Stimulated activated CD8-positive, alpha-beta memory T cell treated with anti-CD3 and anti-CD28 coated beads, Interleukin-15, amount 100 ng/mL, for 4 hours (primary cell): ENCODE data around the gene CPEB4.

Source experiments
- DNase-seq, 2 donors: peaks; one replicate each; pipeline ENCODE4 v3.0.0-alpha.2; 2020; ENCODE audit warnings: low read depth in 2 of 2

The CPEB4 gene

DNA sequence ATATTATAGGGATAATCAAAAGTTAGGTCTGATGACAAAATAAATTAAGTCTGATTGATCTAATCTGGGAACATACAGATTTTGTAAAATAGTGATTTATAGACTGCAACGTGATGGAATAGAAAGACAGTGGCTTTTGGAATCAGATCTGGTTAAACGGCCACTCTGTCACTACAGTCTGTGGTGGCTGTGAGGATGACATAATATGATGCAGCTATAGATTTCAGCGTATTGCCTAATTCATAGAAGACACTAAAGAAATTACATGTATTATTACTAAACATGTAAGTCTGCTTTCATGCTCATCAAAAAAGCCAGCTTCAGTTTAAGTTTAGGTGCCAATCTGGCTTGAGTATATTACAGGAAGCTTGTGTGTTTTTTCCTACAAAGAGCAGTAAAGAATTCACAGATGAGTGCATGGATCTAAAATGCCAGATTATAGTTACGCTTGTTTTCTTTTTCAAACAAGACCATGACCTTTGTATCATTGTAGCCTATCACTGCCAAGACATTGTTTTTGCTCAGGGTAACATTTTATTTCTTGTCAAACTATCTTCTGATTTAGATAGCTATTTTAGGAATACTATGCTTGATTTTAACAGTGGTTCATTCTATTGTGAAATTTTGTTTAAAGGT, 25.7 kb downstream of the CPEB4 start:
- DNase-seq = no peak

GRCh38 chr5:173915310-173916014, 27.3 kb downstream of the CPEB4 start:
- no peak for DNase-seq

- DNase-seq = no peak
These were observed 28.1 kb downstream of the CPEB4 start for GRCh38 chr5:173916233-173916632.

GRCh38 chr5:173917788-173918786, 29.9 kb downstream of the CPEB4 start:
- peak in 1 of 2 donors; percentile 26 for DNase-seq

- no peak for DNase-seq
These were observed 31.3 kb downstream of the CPEB4 start for GRCh38 chr5:173919443-173919842.

GRCh38 chr5:173920024-173920753, 32.0 kb downstream of the CPEB4 start:
- no peak for DNase-seq

GRCh38 chr5:173920866-173921555, 32.9 kb downstream of the CPEB4 start:
- no peak for DNase-seq

GRCh38 chr5:173922527-173922926, 34.4 kb downstream of the CPEB4 start:
- DNase-seq = no peak

DNA sequence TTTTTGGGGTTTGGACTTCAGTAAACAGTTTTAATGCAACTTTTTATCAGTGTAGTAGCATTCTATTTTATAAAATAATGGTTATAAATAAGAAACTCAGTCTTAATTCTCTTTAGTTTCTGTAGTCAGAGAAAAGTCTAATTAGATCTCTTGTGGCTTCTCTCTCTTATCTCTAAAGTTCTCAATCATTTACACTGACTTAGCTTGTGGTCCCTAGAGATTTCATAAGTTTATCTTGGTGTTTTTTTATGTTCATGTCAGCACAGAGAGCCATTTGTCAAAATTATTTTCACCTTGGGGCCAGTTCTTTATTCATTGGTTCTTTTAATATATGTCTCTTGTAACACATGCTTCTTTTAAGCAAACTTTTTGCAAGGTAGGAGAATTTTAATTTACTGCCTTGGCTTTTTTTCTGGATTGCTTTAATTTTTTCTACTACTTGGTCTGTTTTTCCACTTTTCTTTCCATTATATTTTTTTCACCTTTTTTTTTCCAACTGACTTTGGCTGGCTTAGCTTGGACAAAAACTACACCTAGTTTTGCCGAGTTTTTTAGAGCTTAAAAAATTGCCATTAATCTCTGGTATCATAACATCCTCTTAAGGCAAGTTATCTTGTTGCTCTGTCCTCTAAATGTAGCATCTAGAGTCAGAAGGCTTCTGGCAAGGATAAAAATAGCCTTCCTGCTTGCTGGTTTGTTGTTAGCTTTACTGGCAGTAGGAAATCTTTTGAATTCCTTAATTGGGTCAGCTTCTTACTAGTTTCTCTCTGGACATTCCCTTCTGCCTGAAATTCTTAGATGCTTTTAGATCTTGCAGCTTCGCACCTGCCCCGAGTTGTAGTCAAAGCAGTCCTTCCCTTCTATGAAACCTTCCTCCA, 35.3 kb downstream of the CPEB4 start:
- no peak for DNase-seq

DNA sequence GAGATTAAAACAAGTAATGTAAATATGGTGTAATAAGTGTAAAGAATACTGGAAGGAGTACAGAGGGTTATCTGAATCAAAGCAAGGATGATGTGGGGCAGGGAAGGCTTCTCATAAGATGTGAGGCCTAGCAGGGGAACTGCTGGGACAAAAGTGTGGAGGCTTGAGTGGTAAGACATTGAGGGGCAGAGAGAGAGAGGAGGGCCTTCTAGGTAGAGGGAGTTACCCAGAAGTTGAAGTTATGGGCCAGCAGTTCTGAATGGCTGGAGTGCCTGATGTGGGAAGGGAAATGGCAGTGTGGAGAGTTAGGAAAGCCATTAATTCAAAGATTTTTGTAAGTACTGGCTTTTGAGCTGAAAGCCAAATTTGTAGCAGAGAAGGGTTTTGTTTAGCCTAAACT, 36.8 kb downstream of the CPEB4 start:
- DNase-seq = no peak

DNA sequence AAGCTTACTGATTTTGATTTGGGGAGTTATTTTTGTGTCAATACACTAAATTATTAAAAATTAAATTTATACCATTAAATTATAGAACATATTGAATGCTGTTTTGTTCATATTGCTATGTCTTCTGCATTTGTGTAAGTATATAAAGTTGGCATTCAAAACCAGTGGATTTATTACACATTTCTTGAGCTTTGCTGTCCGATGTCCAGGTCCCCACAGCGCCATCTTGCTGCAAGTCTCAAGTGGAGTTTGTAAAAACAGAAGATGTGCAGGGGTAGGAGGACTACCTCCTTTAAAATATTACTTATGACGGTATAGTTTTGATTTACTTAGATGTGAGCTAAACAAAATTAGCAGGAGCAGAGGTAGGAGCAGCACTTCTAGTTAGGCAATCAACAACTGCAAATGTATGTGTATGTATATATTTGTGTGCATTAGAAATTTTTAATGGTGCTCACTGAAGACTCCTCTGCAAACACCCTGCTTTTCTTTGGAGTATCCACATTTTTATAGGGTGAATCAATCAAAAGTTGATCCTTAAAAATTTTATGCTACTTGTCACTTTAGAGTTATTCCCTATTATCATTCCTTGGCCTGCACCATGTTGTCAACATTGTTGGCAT, 37.4 kb downstream of the CPEB4 start:
- peak in 1 of 2 donors; percentile 10 for DNase-seq

- no peak for DNase-seq
These were observed 38.2 kb downstream of the CPEB4 start for GRCh38 chr5:173926359-173926758.

GRCh38 chr5:173928871-173929574, 40.9 kb downstream of the CPEB4 start:
- no peak for DNase-seq

DNA sequence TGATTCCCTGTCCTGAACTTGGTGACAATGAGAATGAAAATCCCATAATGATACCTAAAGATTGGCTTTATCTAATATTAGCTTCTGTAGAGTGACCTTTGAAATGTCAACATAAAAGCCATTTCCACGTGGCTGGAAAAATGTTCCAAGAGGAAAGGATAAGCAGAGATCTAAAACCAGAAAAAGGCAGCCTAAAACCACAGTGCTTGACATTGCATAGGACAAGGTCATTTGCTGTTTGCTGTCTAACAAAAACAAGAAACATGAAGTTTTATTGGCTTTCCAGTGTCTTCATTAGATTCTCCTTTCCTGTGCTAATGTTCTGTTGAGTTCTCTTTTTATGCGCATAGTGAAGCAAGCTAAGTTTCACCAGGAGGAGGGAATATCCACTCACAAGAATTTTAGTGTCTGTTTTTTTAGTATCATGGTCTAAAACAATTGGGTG, 44.6 kb downstream of the CPEB4 start:
- DNase-seq = no peak

DNA sequence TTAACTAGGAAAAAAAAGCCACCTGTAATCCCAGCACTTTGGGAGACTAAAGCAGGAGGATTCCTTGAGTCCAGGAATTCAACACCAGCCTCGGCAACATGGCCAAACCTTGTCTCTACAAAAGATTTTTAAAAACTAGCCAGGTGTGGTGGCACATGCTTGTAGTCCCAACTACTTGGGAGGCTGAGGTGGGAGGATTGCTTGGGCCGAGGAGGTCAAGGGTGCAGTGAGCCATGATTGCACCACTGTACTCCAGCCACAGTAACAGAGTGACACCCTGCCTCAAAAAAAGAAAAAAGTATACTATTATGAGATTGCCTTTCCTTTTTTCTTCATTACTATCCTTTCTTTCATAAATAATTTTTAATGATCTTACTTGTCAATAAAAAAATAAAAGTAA, 45.8 kb downstream of the CPEB4 start:
- DNase-seq = no peak

DNA sequence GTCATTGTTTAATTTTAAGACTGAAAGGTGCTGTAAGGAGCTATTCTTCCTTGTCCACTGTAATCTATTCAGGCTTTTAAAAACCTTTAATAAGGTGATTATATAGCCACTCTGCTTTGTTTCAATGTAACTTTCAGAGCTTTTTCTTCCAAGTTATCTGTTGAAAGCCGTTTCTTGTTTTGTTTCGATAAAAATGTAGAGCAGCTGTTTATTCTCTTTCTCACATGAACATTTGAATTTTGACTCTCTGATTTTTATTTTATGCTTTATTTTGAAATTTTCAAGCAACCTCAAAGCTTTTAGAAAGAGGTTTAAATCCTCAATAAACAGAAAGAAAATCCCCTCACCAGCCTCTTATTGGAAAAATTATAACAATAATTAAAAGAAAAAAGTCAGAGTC, 47.2 kb downstream of the CPEB4 start:
- no peak for DNase-seq

GRCh38 chr5:173940269-173940668, 52.1 kb downstream of the CPEB4 start:
- DNase-seq = no peak

- DNase-seq = no peak
These were observed 53.0 kb downstream of the CPEB4 start for GRCh38 chr5:173941102-173941501.
